ENCODE results near the gene ADAMTS14.

GRCh38 chr10:70803775-70804420 is 131.6 kb downstream of the ADAMTS14 start:
- TF ChIP-seq CTCF (IDR thresholded peaks at IDR 0.05; ENCODE audit: insufficient read depth, low read depth, low read length) (no peak), EZH2 (IDR thresholded peaks at IDR 0.05; ENCODE audit: insufficient read depth, low read length) (no peak)

All from astrocyte (in vitro differentiated cells and primary cell).